AG04449 (cell line): Measurements from ENCODE around the gene OR52D1.

Experiments
- CTCF ChIA-PET: fragments of 350-600 bp; formaldehyde crosslinking; extraction: SDS; loops from one replicate; lab custom pipeline; 2021; ENCODE audit warnings: antibody characterized with exemption; lab: Yijun Ruan, JAX
- POLR2A ChIA-PET: fragments of 400-600, 350-600 bp; formaldehyde crosslinking; extraction: SDS; loops from one replicate; lab custom pipeline; 2020; ENCODE audit warnings: antibody characterized with exemption, inconsistent platforms; lab: Yijun Ruan, JAX
- DNase-seq: peaks from one replicate; pipeline ENCODE4 v3.0.0-alpha.2; 2010; ENCODE audit warnings: low read depth, low spot score
- H3K4me3 ChIP-seq: 2 replicates; pipeline ENCODE4 v1.5.1; 2011; ENCODE audit warnings: low read depth, mild to moderate bottlenecking, control low read depth, low read length
- CTCF ChIP-seq: IDR thresholded peaks from one replicate; pipeline ENCODE4 v1.5.1; 2011; ENCODE audit warnings: mild to moderate bottlenecking, moderate library complexity, low read length, control low read depth, inconsistent platforms; ENCODE audit not compliant: insufficient read depth; ENCODE audit errors: missing control alignments

OR52D1 gene

GRCh38 chr11:5488385-5488784 lies at the start of gene OR52D1:
TSS of gene OR52D1 (plus strand) at chr11:5488685. CDS start at chr11:5488707, 22 bp downstream.
- ChIA-PET POLR2A (no interaction called here), CTCF (no interaction called here)
- H3K4me3 ChIP-seq = no peak within 1 kb of the TSS
- TF ChIP-seq CTCF = no peak
- DNase-seq = no peak

- TF ChIP-seq CTCF = no peak
- CTCF ChIA-PET = no interaction called here
- DNase-seq = no peak
- POLR2A ChIA-PET = no interaction called here
- no peak within 1 kb of the TSS for H3K4me3 ChIP-seq
Measured at GRCh38 chr11:5441414-5441813, 47.1 kb upstream of the OR52D1 start, which contains the start of gene OR51I1. TSS of gene OR51I1 (minus strand) at chr11:5441514. CDS start at chr11:5441514, 0 bp downstream.

DNA sequence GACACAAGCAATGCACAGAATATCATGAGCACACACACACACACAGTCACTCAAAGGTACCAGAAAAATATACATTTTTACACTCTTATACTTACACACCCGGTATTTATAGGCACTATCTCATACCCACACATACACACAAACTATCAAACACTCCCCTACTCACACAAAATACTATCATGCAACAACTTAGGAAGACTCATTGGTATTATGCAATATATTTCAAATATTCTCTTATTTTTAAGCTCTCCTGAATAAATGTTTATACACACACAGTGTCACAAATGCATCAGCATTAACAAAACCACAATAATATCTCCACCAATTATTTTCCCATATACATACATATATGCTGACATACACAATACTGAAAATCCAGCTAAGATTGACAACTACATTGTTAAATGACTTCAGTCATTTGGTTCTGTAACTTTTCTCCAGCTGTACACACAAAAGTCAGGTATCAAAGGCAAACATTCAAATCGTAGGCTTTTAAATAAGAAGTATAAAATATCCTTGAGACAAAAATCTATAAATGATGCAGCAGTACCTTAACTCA lies 44.6 kb upstream of the OR52D1 start:
- ChIA-PET POLR2A (no interaction called here), CTCF (no interaction called here)
- no peak overlapping the region for H3K4me3 ChIP-seq
- no peak for TF ChIP-seq CTCF
- no peak for DNase-seq

- POLR2A ChIA-PET = no interaction called here
- H3K4me3 ChIP-seq = no peak within 1 kb of the TSS
- no peak for DNase-seq
- TF ChIP-seq CTCF = no peak
- CTCF ChIA-PET = interaction anchor here (2.4 kb wide), 1 partner anchor 27 kb away, joined by 6 read pairs; no protein-coding TSS in a partner anchor
Measured at GRCh38 chr11:5449023-5449422, 39.5 kb upstream of the OR52D1 start, which contains the start of gene OR51I2. TSS of gene OR51I2 (plus strand) at chr11:5449323. CDS start at chr11:5453489, 4,166 bp downstream.

DNA sequence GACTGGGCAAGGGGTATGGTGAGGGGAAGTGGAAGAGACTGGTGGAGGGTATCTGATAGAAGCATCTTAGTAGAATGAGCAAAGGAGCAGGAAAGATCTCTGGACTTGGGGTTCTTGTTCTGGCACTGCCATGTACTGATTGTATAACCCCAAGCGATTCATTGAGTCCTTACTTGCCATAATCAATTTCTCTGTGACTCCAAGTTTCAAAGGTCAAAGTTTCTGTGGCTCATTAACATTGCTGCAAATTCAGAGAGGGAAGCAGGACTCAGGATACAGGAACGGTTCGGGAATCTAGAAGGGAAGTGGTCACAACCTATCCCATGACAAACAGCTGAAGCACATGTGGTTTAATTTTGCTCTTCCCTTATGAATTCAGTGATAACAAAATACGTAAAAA lies 39.1 kb upstream of the OR52D1 start:
- CTCF ChIA-PET = no interaction called here

More for the DNA sequence above, 39.1 kb upstream of the OR52D1 start:
- DNase-seq = no peak
- POLR2A ChIA-PET = no interaction called here
- TF ChIP-seq CTCF = no peak
- no peak overlapping the region for H3K4me3 ChIP-seq
